Stimulated activated CD4-positive, alpha-beta T cell treated with anti-CD3 and anti-CD28 coated beads, Interleukin-4, amount 100 ng/mL, for 1 hour (primary cell): ENCODE data around the gene EXD3.
"Not testable (repeated sequence)": the region's sequence is repeated elsewhere in the genome, so short reads cannot be mapped to it uniquely, and the experiment has no call there.

Experiments used
- DNase-seq: peaks from one replicate; pipeline ENCODE4 v3.0.0-alpha.2; 2020

The EXD3 gene

DNA sequence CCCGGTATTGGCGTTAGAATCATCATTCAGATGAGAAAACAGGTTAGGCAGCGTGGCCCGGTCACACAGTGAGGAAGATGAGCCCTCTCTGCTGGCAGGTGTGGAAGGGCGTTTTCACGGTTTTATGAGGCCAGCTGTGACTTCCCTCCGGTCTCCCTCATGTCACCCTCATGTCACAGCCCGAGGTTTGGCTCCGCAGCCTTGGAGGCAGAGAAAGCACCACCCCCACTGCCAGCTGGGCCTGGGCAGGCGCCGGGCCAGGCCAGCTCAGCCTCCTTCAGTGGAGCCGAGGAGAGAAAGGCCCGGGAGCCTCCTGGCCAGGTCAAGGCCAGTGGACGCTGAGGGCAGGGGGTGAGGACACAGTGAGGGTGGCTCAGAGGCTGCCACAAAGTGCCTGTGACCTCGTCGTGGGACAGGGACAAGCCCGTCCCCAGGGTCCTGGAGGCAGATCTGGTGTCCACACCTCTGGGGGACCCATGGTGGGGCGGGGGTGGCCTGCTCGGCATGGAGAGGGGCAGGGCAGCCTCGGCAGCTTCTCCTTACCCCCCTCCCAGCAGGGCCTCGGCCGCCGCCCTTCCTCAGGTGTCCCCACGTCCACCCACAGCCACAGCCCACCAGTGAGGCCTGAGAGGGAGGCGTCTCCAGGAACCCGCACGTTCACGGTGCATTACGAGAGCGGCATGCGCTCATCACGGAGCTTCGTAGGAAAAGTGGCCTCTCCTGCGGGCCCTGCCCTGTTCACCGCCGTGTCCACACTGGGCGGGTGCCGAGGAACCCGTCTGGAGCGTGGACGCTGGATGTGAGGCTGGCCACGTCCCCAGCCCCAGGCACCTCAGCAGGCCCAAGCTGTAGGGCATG is 32.2 kb downstream of the EXD3 start:
- no peak for DNase-seq

GRCh38 chr9:137389428-137389746 is 33.6 kb downstream of the EXD3 start:
- DNase-seq, result no peak

DNA sequence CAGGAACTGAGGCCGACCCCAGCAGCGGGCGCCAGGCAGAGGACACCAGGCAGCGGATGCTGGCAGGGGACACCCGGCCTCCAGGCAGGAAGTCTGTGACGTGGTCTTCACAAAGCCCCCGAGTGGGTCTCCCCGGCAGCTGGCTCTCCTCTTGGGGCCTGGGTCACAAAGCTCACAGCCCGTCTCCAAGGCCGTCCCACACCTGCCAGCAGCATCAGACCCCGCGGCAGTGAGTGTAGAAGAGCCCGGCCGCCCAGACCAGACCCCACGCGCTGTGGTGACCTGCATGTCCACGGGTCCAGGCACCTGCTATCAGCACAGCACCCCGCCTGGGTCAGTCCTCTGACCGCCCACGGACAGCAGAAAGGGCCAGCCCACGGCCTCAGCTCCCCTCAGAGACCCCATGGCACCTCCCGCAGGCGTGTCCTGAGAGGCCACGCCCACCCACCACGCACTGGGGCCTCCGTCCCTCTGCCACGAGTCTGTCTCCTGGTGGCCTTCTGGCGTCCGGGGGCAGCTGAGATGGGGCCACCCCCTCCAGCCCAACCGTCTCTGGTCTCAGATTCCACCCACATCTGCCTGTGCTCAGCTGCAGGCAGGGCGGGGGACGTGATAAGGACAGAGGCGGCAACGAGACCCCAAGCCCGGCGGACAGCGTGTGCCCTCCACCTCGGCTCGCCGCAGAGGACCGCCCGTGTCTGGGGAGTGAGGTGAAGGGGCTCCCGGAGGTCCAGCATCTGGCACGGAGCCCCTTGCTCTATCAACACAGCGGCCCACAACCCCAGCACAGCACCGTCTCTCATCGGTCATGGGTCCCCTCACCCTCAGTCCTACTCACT is 34.2 kb downstream of the EXD3 start:
- no peak for DNase-seq

- no peak for DNase-seq
Observed at GRCh38 chr9:137387891-137388560, 34.9 kb downstream of the EXD3 start.

GRCh38 chr9:137387114-137387890 is 35.7 kb downstream of the EXD3 start:
- DNase-seq, result peak; percentile 19

GRCh38 chr9:137386507-137387113 is 36.4 kb downstream of the EXD3 start:
- not testable (repeated sequence) for DNase-seq

DNA sequence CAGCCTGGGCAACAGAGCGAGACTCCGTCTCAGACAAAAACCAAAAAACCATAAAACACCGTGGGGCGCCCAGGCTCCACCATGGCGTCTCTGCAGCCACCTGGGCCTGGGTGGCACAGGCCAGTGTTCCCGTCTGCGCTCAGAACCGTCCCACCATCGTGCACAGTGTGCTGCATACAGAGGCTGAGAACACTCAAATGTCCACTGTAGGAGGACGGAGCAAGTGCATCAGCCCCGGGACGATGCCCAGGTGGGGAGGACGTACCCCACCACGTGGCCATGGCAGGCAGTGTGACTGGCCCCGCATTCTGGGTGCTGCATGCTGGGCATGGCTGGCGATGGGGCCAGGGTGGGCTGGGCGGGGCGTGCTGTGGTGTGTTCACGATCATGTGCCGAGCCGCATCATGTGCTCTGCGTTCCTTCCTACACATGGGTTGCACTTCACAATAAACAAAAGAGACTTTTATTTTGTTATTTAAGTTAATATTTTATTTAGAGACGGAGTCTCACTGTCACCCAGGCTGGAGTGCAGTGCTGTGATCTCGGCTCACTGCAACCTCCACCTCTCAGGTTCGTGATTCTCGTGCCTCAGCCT is 37.8 kb downstream of the EXD3 start:
- DNase-seq, result no peak

DNA sequence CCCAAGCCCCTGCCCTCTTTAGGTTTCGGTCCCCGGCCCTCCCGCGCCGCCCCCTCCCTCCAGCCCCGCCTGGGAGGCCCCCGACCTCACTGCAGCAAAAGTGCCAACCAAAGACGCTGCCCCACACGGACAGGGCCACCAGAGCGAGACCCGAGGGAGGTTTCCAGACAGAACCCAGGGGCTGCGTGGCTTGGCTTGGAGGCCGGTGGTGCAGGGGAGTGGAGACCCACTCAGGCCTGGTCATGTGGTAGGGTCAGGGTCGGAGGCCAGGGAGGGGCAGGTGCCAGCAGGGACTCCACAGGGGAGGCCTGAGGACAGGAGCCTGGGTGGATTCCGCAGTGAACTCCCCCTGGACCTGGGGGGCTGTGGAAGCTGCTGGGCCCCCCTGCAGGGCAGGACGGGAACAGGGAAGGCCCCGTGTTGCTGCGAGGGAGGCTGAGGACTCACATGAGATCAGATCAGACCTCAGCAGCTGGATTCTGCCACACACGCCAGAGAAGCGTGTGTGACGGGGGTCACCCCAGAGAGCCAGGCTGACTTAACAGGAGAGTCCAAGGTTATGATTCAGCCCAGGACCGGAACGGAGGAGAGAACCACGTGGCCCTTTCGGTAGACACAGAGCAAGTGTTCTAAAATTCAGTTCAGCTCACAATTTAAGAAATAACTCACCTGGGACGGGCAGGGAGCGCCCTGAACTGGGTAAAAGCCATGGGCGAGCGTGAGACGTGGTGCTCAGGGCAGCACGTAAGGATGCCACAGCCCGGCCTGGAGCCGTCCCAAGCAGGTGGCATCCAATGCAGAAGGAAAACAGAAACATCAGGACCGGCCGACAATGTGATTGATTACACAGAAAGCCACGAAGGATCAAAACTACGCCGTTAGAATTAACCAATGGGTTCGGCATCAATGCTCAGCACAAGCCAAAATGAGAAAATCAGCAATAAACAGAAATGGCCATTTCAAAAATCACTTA is 38.9 kb downstream of the EXD3 start:
- no peak for DNase-seq

- no peak for DNase-seq
Observed at GRCh38 chr9:137383081-137383783, 39.7 kb downstream of the EXD3 start.

DNA sequence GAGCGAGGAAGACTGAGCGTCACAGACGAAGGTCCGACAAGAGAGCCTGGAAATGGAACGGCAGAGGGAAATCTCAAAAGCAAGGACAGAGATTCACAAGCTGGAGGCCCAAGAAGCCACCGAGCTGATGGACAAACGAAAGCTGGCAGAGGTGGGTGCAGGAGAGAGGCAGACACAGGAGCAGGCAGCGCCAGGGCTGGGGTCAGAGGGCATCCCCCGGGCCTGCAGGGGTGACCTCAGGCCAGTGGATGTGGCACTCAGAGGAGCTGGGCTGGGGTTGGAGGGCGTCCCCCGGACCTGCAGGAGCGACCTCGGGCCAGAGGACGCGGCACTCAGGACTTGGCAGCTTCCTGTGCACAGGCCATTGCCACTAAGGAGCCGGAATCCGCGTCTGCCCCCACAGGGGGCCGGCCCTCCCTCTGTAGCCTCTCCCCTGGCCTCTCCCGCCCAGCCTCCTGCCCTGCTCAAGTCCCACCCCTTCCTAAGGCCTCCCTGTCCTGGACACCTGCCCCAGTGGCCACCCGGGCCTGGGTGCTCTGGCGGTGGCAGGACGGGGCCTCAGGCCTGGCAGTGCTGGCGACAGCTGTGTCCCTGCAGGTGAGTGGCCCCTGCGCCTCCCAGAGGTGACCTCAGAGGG is 40.4 kb downstream of the EXD3 start:
- no peak for DNase-seq

DNA sequence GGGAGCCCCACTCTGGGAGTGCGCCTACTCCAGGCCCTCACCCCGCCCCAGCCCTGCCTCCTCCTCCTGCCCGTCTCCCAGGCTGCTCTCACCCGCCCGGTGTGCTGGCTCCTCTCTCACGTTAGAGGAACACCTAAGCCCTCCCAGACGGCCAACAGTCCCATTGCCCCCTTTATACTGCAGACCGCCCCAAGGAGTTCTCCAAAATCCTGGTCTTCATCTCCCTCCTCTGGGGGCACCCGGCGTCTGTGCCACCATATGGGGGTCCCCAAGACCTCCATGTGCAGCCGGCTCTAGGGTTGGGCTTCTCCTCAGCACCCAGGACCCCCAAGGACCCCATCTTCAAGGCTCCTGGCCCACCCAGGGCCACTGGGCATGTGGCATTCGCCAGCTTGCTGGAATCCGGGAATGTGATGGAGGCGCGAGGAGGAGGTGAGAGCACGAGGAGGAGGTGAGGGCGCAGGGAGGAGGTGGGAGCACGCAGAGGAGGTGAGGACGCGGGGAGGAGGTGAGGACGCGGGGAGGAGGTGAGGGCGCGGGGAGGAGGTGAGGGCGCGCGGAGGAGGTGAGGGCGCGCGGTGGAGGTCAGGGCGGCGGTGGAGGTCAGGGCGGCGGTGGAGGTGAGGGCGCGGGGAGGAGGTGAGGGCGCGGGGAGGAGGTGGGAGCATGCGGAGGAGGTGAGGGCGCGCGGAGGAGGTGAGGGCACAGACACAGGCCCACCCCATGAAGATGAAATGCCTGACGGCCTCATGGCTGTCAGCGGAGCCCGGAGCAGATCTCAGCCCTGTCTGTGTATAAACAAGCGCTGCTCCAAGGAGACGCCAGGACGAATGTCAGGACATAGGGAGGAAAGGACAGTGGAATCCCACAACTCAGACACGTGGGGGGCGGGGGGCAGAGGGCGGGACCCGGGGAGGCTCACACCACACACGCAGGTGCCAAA is 41.2 kb downstream of the EXD3 start:
- DNase-seq, result no peak

DNA sequence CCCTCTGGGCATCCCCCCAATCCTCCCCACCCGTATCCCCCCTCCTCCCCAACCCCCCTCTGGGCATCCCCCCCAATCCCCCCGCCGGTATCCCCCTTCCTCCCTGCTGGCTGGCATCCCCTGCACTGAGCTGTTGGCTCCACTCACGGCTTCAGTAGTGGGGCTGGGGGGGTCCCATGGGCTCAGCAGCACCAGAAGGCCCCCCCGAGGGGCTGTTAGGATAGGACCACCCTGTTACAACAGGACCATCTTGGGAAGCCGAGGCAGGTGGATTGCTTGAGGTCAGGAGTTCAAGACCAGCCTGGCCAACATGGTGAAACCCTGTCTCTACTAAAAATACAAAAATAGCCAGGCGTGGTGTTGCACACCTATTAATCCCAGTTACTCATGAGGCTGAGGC is 42.4 kb downstream of the EXD3 start:
- no peak for DNase-seq

DNA sequence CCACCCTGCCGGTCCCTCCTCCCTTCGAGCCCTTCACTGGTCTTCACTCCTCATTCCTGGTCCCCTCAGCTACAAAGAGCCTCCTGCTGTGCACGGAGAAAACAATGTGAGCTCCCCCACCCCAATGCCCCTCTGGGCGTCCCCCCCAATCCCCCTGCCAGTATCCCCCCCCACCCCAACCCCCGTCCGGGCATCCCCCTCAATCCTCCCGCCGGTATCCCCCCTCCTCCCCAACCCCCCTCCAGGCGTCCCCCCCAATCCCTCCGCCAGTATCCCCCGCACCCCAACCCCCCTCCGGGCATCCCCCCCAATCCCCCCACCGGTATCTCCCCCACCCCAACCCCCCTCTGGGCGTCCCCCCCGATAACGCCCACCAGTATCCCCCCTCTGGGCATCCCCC is 42.8 kb downstream of the EXD3 start:
- no peak for DNase-seq

- DNase-seq, result no peak
Observed at GRCh38 chr9:137379761-137380161, 43.2 kb downstream of the EXD3 start.

DNA sequence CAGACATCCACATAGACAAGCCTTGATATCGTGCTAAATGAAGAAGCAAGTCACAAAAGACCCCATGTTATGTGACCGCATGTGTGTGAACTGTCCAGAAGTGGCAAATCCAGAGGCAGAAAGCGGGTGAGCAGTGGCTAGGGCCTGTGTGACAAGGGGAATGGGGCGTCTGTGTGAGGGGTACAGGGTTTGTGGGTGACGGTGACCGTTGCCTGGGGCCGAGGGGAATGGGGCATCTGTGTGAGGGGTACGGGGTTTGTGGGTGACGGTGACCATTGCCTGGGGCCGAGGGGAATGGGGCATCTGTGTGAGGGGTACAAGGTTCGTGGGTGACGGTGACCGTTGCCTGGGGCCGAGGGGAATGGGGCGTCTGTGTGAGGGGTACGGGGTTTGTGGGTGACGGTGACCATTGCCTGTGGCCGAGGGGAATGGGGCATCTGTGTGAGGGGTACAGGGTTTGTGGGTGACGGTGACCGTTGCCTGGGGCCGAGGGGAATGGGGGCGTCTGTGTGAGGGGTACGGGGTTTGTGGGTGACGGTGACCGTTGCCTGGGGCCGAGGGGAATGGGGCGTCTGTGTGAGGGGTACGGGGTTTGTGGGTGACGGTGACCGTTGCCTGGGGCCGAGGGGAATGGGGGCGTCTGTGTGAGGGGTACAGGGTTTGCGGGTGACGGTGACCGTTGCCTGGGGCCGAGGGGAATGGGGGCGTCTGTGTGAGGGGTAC is 44.1 kb downstream of the EXD3 start:
- DNase-seq, result not testable (repeated sequence)

GRCh38 chr9:137376386-137376785 is 46.6 kb downstream of the EXD3 start:
- DNase-seq, result no peak

DNA sequence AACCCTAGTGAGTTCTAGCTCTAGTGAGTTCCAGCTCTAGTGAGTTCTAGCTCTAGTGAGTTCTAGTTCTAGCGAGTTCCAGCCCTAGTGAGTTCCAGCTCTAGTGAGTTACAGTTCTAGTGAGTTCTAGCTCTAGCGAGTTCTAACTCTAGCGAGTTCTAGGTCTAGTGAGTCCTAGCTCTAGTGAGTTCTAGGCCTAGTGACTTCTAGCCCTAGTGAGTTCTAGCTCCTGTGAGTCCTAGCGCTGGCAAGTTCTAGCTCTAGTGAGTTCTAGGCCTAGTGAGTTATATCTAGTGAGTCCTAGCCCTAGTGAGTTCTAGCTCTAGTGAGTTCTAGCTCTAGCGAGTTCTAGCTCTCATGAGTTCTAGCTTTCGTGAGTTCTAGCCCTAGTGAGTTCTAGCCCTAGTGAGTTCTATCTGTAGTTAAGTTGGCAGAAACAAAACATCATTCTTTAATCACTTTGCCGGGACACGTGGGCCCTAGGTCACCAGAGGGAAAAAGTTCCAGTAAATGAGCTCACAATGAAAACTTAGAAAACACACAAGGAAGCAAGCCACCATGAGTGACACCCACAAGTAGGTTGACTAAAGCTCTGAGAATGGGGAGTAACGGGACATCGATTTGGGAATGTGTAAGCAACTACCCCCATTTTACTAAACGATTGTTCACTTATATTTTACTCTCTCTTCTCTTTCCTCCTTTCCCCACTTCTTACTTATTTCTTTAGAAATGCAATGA is 47.5 kb downstream of the EXD3 start:
- DNase-seq, result no peak
